Suppressor macrophage treated with lipopolysaccharide for 4 hours (primary cell): ENCODE results near the gene EXOC1.

Source experiments
- DNase-seq: peaks from one replicate; pipeline ENCODE4 v3.0.0-alpha.2; 2020

EXOC1 gene

DNA sequence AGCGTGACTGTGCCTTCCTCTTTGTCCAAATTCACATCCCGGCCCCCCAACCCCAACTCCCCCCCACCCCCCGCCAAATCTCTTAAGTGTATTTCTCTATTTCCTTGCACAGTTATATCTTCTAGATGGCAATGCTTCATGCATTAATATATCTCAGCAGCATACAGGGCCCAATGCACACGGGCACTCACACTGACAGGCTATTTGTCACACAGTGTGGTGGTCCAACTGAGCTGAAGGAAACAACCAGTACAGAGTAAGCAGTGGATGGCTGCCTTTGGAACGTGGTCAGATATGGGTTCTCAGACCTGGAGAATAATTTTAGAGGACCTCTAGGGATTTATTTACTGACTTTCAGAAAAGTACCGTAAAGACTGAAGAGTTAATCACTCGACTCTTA is 681 bp downstream of the EXOC1 start:
- DNase-seq, result peak; percentile 7

DNA sequence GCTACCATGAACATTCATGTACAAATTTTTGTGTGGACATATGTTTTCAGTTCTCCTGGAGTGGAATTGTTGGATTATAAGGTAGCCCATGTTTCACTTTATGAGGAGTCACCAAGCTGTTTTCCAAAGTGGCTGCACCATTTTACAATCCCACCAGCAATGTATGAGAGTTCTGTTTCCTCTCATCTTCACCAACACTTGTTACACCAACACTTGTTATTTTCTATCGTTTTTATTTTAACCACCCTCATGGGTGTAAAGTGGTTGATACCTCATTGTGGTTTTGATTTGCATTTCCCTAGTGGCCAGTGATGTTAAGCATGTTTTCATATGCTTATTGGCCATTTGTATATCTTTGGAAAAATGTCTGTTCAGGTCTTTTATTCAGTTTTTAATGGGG is 4.1 kb downstream of the EXOC1 start:
- no peak for DNase-seq

DNA sequence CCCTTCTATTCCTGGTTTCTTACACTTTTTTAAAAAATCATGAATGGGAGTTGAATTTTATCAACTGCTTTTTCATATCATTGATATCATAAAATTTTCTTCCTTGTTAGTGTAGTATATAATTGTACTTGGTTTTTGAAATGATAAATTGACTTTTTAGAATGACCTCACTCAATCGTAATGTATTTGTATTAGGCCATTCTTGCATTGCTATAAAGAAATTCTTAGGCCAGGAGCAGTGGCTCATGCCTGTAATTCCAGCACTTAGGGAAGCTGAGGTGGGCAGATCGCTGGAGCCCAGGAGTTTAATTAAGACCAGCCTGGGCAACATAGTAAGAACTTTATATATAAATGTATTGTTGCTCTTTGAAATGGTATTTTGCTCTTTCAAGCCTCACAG is 6.3 kb downstream of the EXOC1 start:
- no peak for DNase-seq

DNA sequence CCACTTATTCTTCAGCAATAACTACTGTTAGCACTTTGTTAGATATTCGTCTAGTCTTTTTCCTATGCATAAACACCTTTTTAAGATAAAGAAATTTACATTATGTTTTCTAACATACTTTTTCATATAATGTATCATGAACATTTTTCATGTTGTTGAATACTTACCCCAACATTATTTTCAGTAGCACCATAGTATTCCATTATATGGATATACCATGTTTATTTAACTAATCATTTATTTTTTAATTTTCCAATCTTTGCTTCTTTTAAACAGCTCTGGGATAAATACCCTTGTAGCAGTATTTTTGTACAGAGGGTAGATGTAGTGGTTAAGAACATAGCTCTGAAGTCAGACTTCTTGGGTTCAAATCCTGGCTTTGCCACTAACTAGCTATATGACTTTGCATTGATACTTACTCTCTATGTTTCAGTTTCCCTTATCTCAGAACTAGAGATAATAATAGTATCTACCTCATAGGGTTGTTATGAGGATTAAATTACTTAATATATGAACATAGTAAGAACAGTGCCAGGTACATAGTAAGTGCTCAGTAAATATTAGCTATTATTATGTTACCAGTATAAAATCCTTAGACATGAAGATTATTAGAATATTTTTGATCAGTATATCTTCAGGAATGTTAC is 11.3 kb downstream of the EXOC1 start:
- DNase-seq, result no peak

DNA sequence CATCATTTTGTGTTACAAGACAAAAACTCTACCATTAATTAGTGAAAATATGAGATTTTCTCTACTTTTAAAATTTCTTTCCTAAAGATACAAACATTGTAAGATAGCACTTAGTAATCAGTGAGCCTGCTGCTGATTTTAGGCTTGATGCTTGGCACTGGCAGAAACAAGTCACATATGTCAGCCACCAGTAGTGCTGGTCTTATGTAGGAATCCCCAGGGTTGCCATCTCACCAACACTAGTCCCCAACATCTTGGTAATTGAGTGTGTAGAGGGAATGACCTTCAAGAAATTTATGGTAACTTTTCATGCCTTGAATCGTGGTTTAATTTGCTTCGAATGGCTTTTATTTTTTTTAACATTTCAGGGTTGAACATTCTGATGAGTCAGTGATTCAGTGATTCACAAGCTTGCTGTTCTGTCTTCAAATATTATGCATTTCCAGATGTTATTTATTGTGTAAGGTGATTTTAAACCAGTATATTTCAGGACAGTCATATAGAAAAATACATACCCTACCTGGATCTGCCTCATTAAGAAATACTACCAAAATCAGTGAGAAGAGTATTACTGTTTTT is 11.9 kb downstream of the EXOC1 start:
- DNase-seq, result peak; percentile 12

DNA sequence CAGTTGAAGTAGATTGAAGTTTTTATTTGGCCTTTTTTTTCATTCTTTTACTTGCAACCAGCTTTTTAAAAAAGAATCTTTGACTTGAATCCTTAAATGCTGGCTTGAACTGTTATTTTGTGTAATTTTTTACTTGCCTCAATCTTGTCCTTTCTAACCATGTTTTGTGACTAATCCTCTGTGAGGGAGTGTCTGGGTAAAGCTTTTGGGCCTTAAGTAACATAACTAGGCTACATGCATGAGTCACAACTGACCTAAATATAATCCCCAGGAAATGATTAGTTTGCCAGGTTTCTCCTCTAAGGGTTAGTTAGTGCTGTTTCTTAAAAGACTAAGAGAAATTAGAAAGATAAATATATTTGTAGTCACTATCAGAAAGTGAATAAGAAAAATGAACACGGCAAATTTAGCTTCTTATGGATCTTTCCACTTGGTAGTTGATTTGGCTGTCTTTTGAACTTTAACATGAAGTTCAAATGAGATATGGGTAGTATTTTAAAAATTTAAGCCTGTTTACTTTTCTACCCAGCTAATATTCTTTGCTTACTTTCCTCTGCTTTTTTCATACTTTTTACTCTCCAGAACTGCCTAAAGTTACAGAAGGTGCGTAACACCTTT is 13.0 kb downstream of the EXOC1 start:
- peak; percentile 83 for DNase-seq

DNA sequence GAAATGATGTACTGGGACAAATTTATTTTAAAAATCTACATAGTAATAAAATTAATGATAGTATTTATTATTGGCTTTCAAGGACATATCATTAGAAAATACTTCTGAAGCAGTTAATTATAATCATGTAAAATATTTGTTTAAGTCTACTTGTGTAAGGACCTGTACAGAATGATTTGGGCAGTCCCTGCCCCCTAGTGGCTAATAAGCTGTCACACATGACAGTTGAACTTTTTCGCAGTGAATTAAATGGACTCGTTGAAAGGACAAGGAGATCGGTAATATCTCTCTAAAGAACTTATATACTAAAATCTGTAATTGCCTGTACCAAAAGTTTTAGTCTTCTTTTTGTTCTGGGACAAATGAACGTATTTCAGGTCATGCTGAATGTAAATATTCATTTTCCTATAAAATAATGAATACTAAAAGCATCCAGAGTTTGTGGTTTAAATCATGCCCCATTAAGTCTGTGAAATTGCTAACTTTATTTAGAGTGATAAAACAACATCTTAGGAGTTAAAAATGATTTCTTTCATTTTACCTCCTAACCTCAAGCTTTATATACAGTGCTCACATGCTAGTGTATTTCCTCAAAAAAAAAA is 13.6 kb downstream of the EXOC1 start:
- peak; percentile 69 for DNase-seq

DNA sequence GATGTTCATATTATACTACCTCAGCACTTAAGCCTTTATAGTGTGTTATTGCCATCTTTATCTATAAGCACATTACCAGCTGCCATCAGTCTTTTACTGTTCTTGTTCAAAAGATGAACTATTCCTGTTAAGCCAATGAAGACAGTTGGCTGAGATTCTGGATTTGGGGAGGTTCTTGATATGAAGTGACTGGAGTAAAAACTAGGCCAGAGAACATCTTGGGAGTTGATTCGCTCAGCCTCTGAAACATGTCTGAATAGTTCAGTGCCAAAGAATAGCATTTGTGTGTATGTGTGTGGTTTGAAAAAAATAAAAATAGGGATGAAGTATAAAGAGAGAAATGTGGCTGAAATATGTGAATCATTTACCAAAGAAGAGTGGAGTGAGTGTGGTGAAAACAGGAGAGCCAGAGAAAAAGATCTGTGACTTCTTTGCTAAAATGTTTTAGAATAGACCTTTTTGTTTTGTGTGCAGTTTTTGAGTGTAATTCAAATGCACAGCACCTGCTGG is 15.2 kb downstream of the EXOC1 start:
- no peak for DNase-seq

DNA sequence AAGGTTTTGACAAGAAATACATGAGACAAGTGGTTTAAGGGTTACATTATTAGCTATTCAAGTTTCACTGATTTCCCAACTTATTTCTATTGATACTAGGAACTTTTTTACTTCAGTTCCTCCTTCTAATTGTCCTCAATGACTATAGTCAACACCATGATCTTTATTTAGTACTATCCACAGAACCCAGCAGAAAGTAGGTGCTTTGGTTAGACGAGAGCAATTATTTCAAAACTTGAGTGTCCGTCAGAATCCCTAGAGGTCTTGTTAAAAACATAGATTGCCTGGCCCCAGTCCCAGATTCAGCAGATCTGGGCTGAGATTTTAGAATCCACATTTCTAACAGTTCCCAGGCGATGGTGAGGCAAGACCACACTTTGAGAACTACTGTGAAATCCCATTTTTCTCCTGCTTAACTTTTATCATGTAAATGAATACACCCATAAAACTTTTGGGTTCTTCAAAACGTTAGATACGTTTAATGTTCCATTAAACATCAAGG is 17.9 kb downstream of the EXOC1 start:
- DNase-seq, result no peak

DNA sequence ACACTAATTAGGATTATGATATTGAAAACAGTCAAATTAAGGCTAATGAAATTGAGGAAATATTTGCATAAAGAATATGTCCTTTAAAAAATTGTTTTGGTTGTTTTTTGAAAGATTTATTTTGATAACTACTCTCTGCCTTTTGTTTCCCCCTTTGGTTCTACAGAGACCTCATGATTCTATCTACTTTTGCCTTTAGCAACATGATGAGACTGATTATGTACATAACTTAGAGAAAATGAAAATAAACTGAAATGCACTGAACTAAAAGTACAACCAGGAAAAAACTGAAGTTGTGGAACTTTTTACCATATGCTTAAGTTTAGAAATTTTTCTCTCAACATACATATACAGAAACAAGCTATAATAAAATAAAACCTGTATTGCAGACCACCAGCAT is 21.4 kb downstream of the EXOC1 start:
- DNase-seq, result no peak

DNA sequence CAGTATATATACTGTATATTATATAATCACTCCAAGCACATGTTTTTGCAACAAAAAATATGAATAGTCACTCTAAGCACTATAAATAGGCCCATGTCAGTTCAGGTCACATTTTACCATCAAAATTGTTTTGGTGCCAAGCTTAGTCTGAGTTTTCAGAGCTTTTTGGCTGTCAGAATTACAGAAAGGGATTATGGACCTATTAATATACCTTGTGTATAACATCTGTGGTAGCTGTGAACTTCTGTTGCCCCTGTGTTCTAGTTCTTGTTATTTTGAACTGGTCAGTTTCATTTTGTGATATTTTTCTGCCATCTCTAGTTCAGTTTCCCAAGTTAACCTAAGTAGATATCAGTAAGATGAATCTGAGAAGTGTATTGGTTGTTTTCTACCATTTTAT is 22.9 kb downstream of the EXOC1 start:
- no peak for DNase-seq

DNA sequence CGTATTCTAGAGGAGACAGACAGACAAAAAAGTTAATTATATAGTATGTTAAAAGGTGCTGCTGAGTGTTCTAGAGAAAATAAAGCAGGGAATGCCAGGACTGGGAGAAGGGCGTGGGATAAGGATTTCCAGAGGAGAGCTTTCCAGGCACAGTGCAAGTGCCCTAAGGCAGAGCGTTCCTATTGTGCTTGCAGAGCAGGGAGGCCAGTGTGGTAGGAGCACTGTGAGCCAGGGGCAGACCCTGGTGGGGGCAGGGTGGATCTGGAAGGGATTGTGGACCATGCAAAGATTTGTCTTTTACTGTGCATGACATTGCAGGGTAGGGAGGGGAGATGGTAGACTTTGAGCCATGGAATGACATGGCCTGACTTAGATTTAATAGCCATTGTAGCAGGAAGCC is 25.8 kb downstream of the EXOC1 start:
- no peak for DNase-seq

DNA sequence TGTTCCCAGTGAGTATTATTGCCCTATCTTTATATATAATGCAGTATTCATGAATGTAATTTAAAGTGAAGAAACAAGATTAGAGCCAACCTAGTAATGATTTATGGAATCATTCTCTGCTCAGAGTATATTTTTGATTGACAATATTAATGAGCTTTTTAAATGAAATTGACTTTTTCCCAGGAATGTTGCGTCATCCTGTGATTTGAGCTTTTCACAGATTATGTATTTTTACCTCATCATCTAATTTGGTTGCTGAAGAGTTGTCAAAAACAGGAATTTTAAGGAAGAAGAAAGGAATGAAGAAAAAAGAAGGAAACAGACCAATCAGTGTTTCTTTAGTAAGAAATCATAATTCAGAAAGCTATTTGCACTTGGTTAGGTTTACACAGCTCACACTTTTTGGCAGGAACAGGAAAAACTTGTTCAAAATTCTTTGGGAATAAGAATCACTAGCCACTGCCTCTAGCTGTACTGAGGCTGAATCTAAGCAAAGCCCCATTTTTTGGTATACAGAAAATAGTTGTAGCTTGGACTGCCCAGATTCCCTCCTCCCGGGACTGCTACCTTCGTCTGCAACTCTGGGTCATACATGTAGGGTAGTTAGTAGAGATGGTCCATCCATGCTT is 27.3 kb downstream of the EXOC1 start:
- DNase-seq, result no peak

DNA sequence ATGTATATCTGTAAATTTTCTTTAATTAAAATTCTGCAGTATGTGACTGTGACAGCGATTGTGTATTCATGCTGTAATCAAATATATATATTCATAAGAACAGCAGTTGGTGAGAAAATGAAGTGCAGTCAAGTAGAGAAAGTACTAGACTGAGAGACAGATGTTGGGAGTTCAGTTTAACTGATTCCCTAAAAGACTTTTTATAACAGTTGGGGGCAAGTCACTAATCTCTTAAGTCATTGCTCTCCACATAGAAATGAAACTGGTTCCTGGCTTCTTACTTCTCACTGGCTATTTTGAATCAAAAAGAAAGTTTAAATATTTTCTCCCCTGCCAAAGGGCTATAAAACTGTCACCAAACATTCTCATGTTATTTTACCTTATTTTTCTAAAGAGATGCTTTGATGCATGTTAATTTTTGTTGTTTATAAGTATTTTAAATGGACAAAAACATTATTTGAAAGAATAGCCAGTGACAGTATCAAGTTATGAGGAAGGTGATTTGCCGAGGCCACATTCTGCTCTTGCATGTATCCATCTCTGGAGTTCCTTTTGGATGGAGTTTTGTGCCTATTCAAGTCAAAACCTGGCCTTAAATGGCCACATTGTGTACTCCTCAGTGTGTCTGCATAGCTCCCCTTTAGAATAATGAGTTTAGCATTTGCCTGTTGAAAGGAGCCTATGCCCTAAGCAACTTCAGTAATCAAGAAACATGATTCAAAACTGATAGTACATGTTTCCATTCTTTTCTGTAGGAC is 30.8 kb downstream of the EXOC1 start:
- DNase-seq, result no peak

DNA sequence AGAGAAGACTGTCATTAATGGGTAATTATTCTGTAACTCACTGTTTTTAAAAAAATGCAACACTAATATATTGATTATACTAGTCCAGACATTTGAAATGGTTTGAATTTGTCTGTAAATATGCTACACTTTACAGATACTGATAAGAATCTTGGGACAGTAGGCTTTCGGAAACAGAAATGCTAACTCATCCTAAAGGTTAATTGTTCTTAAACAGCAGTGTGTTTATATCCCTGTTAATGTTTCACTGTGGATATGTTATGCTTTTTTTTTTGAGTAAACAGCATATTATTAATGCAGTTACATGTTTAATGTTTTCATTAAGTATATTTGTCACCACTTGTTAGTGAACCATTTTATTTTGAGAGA is 31.4 kb downstream of the EXOC1 start:
- no peak for DNase-seq

DNA sequence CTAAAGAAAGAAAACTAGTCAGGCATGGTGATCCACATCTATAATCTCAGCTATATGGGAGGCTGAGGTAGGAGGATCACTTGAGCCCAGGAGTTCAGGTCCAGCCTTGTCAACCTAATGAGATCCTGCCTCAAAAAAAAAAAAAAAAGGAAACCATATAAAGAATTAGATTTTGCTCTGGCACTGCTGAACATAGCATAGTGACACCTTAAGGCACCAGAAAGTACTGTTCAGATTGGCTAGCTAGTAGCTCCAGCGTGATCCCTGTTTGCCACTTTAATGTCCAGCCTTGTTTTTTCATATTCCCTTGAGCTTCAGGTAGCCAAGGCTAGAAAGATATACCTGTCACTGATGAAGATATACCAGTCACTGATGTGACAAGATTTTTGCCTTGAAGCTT is 34.1 kb downstream of the EXOC1 start:
- DNase-seq, result no peak

DNA sequence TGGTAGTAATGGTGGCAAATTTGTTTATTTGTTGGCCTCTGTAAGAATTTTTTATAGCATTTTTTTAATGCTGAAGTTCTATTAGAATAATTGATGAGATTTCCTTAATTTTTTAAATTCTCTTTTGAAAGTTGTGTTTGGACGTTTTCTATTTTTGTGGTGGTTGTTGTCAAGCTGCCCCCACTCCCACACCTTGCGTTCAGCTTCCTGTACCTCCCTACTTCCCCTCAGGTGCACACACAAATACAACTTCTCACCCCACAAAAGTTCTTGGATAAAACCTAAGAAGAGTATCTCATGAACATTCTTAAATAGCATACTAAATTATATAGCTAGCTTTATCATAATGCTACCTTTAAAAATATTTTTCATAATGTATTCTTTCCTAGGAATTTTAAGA is 38.7 kb downstream of the EXOC1 start:
- DNase-seq, result no peak

DNA sequence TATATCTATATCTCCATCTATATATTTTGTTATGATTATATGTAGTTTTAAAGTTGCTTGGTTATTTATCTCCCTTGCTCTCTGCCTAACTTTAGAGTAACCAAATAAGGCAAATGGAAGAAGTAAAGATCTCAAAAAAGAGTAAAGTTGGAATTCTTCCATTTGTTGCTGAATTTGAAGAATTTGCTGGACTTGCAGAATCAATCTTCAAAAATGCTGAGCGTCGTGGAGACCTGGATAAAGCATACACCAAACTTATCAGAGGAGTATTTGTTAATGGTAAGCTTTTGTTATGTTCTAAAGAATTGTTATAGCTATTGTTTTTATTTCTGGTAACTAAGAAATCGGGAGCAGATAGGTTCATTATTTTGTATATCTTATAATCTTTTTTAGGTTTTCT is 43.2 kb downstream of the EXOC1 start:
- no peak for DNase-seq

DNA sequence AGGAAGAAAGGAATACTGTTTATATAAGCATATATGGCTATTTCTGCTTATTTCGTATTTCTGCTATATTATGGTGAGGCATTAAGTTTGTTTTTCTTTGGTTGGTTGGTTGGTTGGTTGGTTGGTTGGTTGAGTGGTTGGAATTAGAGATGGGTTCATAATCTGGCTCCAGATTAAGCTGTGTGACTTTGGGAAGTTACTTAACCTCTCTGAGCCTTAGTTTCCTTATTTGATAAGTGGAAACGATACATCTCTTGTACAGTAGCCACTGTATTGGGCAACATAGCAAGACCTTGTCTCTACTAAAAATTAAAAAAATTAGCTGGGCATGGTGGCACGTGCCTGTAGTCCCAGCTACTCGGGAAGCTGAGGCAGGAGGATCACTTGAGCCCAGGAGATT is 49.2 kb downstream of the EXOC1 start:
- DNase-seq, result no peak

DNA sequence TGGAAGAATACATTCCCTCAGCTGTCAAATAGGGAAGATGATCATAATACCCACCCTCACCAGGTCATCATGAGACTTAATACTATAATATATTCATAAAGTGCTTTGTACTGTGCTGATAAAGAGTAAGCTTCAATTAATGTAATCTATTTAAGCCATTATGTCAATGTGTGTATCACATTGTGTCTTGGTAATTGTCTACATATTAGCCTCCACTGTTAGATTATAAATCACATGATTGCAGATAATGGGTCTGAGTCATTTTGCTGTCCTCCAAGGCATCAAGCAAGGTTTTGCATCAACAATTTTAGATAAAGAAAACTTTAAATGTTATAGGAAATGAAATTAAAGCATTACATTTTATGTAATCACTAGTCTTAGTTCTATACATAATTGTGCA is 50.1 kb downstream of the EXOC1 start:
- no peak for DNase-seq

DNA sequence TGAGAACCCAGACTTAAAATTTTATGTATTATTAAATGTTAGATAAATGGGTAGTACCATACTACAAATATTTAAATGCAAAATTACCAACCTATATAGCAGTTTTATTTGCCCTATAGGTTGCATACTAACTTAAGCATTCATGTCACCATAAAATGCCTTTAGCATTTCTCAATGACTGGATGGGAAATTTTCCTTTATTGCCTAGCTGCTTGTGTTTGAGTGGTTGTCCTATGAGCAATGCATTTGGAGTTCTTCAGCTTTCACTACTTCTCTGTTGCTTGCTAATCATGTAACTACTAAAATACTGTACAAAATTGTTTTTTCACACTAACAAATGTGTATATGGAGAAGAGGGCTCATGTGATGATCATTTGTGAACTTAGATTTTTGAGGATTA is 51.1 kb downstream of the EXOC1 start:
- no peak for DNase-seq

DNA sequence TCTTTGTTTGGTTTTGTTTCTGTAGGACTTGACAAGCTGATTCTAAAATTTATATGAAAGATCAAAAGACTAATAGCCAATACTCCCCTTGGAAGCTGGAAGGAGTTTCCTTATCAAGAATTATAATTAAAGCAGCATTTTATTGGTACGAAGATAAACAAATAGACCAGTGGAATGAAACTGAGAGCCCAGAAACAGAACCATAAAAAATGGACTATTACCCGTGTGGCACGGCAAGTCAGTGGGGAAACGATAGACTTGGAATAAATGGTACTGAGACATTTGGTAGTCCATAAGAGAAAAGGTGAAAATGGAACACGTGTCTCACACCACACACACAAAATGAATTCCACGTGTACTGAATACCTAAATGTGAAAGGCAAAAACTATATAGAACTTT is 52.9 kb downstream of the EXOC1 start:
- DNase-seq, result no peak

DNA sequence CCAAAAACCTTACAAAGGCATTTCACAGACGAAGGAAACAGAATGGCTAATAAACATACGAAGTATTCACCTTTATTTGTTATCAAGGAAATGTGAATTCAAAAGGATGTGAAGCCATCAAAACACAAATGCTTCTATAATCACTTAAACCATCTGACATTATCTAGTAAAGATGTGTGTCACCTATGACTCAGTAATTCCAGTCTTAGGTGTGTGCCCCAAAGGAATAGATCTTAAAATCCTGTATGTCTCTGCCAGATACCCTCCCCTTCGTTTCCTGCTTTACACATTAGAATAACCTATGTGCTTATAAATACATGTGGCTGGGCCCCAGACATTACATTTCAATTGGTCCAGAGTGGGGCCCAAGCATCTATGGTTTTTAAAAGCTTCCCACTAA is 53.5 kb downstream of the EXOC1 start:
- DNase-seq, result no peak
